Measurements from ENCODE around the gene IL10. TPM values are rescaled to one million over a fixed set of nuclear protein-coding genes. Genes with fewer than 3 reads are reported as not detected.
"Not testable (repeated sequence)": the region's sequence is repeated elsewhere in the genome, so short reads cannot be mapped to it uniquely, and the experiment has no call there.

IL10 gene
- total RNA-seq, 6 donors from 2014 or later: 0.55 to 5.2 (median 3.3) TPM

GRCh38 chr1:206769304-206769731 lies 3.0 kb downstream of the IL10 start:
- Histone ChIP-seq H3K27me3 (no peaks in the 10 kb centered on the region), H3K27ac (peak overlapping the region in 2 of 4 donors; percentile 4 to 78), H3K36me3 (no peaks in the 10 kb centered on the region), H3K4me3 (peak overlapping the region in 1 of 4 donors; percentile 6), H3K9me3 (no peaks in the 10 kb centered on the region), H3K4me1 (peaks cover 0 to 34% (median 19%) of the 10 kb centered on the region in 4 donors)
- ATAC-seq (ENCODE audit: low FRiP score in 2 of 2) (no peak), DNase-seq (peak in 1 of 2 donors; percentile 18)
- 75 to 84% methylated on average over 7 of the region's 7 CpGs for WGBS, 2 donors
- TF ChIP-seq POLR2A (IDR thresholded peaks at IDR 0.05) (peak in 1 of 4 donors; percentile 5), EP300 (IDR thresholded peaks at IDR 0.05) (no peak), POLR2AphosphoS5 (IDR thresholded peaks at IDR 0.05) (no peak)
- TF ChIP-seq, protein P1, sequence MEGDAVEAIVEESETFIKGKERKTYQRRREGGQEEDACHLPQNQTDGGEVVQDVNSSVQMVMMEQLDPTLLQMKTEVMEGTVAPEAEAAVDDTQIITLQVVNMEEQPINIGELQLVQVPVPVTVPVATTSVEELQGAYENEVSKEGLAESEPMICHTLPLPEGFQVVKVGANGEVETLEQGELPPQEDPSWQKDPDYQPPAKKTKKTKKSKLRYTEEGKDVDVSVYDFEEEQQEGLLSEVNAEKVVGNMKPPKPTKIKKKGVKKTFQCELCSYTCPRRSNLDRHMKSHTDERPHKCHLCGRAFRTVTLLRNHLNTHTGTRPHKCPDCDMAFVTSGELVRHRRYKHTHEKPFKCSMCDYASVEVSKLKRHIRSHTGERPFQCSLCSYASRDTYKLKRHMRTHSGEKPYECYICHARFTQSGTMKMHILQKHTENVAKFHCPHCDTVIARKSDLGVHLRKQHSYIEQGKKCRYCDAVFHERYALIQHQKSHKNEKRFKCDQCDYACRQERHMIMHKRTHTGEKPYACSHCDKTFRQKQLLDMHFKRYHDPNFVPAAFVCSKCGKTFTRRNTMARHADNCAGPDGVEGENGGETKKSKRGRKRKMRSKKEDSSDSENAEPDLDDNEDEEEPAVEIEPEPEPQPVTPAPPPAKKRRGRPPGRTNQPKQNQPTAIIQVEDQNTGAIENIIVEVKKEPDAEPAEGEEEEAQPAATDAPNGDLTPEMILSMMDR (IDR thresholded peaks at IDR 0.05): no peak

DNA sequence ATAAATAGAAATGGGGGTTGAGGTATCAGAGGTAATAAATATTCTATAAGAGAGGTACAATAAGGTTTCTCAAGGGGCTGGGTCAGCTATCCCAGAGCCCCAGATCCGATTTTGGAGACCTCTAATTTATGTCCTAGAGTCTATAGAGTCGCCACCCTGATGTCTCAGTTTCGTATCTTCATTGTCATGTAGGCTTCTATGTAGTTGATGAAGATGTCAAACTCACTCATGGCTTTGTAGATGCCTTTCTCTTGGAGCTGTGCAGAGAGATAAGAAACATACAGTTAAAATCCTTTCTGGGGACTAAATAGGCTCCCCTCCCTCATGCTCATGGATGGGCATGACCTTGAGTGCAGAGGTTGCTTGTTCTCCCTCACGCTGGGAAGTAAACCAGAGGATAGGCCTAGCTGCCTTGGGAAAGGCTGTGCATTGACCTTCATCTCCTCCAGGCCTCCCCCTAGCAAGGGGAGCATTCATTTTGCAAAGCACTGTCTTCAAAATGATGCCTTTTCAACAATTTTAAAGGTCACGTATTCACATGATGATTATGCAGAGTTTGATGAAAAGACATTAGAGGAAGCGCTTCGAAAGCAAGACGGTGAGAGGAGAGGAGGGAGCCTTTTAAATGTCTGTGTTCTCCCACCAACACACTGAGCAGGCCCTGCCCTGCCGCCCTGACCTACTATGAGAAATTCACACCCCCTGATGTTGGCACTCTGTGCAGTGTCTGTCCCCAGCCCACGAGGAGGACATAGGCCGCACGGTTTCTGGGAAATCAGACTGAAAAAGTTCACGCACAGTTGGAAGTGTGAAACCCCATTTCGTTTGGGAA lies 3.6 kb downstream of the IL10 start:
- H3K36me3 ChIP-seq: no peaks in the 10 kb centered on the region
- peak overlapping the region in 1 of 4 donors; percentile 78 for H3K27ac ChIP-seq
- H3K27me3 ChIP-seq: no peaks in the 10 kb centered on the region
- H3K4me1 ChIP-seq: peaks cover 0 to 34% (median 19%) of the 10 kb centered on the region in 4 donors
- ATAC-seq (ENCODE audit: low FRiP score in 2 of 2) (no peak), DNase-seq (no peak)
- WGBS, 2 donors: 87 to 90% methylated on average over 14 of the region's 14 CpGs
- TF ChIP-seq, protein P1 (IDR thresholded peaks at IDR 0.05): no peak
- peak in 1 of 4 donors; percentile 4 for TF ChIP-seq POLR2A (IDR thresholded peaks at IDR 0.05)
- peaks cover 0 to 6% (median 0%) of the 10 kb centered on the region in 4 donors for H3K9me3 ChIP-seq
- H3K4me3 ChIP-seq: no peak overlapping the region

DNA sequence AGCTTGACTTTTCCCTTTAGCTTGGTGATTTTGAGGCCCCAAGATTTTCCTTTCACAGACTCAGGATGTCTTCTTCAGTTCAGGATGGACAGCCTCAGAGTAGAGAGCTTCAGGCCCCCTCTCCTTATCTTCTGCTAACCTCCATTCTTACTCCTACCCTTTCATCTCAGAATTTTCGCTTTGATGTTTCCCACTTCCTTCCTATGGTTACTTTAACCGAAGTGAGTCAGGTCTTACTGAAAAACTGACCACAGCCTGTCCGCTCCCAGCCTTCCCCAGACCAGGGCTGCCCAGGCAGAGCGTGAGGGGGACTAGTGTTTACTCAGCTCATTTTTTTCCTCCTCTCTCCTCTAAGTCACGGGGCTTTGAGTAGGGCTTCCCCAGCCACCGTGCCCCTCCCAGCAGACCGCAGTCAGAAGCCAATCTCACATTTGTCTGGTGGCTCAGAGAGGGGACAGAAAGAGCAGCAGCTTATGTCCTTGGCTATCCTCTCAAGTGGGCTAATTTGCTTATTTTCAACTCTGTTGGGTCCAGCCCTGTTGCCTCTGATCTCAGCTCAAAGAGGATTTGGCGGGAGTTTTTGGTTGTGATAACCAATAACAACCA lies 5.9 kb downstream of the IL10 start:
- 18 to 24% methylated on average over 8 of the region's 8 CpGs for WGBS, 2 donors
- DNase-seq (peak in 1 of 2 donors; percentile 82), ATAC-seq (ENCODE audit: low FRiP score in 2 of 2) (peak; percentile 86 to 88)
- H3K27ac ChIP-seq: no peak overlapping the region
- H3K27me3 ChIP-seq: no peaks in the 10 kb centered on the region
- no peaks in the 10 kb centered on the region for H3K36me3 ChIP-seq
- peaks cover 0 to 8% (median 0%) of the 10 kb centered on the region in 4 donors for H3K9me3 ChIP-seq
- H3K4me3 ChIP-seq: no peak overlapping the region
- peaks cover 0 to 26% (median 14%) of the 10 kb centered on the region in 4 donors for H3K4me1 ChIP-seq
- TF ChIP-seq POLR2A (IDR thresholded peaks at IDR 0.05) (peak in 1 of 4 donors; percentile 63), POLR2AphosphoS5 (IDR thresholded peaks at IDR 0.05) (peak in 1 of 2 donors; percentile 62), EP300 (IDR thresholded peaks at IDR 0.05) (no peak)
- TF ChIP-seq, protein P1 (IDR thresholded peaks at IDR 0.05): no peak

GRCh38 chr1:206765771-206766170 lies 6.5 kb downstream of the IL10 start:
- H3K4me1 ChIP-seq: peaks cover 0 to 26% (median 14%) of the 10 kb centered on the region in 4 donors
- H3K9me3 ChIP-seq; H3K27ac ChIP-seq; H3K4me3 ChIP-seq; DNase-seq; ATAC-seq (ENCODE audit: low FRiP score in 2 of 2); H3K27me3 ChIP-seq; H3K36me3 ChIP-seq: not testable (repeated sequence)
- WGBS, 2 donors: 60 to 76% methylated on average over 1 of the region's 1 CpG

GRCh38 chr1:206762741-206763364 lies 9.4 kb downstream of the IL10 start:
- peaks cover 0 to 16% (median 13%) of the 10 kb centered on the region in 4 donors for H3K4me1 ChIP-seq
- WGBS, 2 donors: 92 to 97% methylated on average over 12 of the region's 12 CpGs
- H3K4me3 ChIP-seq; DNase-seq; H3K9me3 ChIP-seq; ATAC-seq (ENCODE audit: low FRiP score in 2 of 2); H3K27me3 ChIP-seq; H3K27ac ChIP-seq; H3K36me3 ChIP-seq: not testable (repeated sequence)

Measured in upper lobe of left lung (tissue), 6 donors.